AG04449 (cell line): ENCODE data around the gene NOP16.

ENCODE experiments used
- CTCF ChIA-PET: fragments of 350-600 bp; formaldehyde crosslinking; extraction: SDS; loops from one replicate; lab custom pipeline; 2021; ENCODE audit warnings: antibody characterized with exemption; lab: Yijun Ruan, JAX
- POLR2A ChIA-PET: fragments of 400-600, 350-600 bp; formaldehyde crosslinking; extraction: SDS; loops from one replicate; lab custom pipeline; 2020; ENCODE audit warnings: antibody characterized with exemption, inconsistent platforms; lab: Yijun Ruan, JAX
- DNase-seq: peaks from one replicate; pipeline ENCODE4 v3.0.0-alpha.2; 2010; ENCODE audit warnings: low read depth, low spot score
- H3K4me3 ChIP-seq: 2 replicates; pipeline ENCODE4 v1.5.1; 2011; ENCODE audit warnings: low read depth, mild to moderate bottlenecking, control low read depth, low read length
- CTCF ChIP-seq: IDR thresholded peaks from one replicate; pipeline ENCODE4 v1.5.1; 2011; ENCODE audit warnings: mild to moderate bottlenecking, moderate library complexity, low read length, control low read depth, inconsistent platforms; ENCODE audit not compliant: insufficient read depth; ENCODE audit errors: missing control alignments

NOP16 gene

DNA sequence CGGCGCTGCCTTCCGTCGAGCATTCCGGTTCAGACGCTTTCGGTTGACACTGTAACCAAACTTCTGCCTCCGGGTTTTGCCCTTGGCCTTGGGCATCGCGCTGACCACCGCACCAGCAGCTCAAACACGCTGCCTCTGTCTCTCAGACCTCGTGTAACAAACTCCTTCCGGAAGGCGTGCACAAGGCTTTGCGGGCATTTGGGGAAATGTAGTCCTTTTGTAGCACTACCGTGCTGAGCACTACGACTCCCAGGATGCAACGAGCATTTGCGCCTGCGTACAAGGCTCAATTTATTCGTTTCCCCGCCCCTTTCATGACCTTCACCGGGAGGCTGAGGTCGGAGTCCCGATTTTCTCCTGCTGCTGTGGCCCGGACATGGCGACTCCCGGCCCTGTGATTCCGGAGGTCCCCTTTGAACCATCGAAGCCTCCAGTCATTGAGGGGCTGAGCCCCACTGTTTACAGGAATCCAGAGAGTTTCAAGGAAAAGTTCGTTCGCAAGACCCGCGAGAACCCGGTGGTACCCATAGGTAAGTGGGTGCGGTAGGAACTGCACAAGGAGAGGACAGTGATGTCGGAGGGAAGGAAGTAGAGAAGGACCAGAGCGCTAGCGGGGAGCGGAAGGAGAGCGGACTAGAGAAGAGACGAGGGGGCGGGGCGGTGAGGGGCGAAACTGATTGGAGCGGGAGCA lies at the start of gene NOP16, which contains the start of gene HIGD2A:
NOP16 (minus strand) TSS at position 155 of the 691 bp plus-strand sequence; CDS start at position 96, 59 bp downstream.
HIGD2A (plus strand) TSS at position 308 of the 691 bp plus-strand sequence; CDS start at position 377, 69 bp downstream.
- TF ChIP-seq CTCF: no peak
- DNase-seq: peak; percentile 92
- H3K4me3 ChIP-seq: peak within 1 kb of the TSS; percentile 95
- ChIA-PET CTCF (interaction anchor here (1.1 to 2.2 kb wide), 2 partner anchors 20 to 28 kb away, joined by 4 to 7 read pairs; partner anchors contain the start of gene CLTB), POLR2A (interaction anchor here (0.6 to 1.0 kb wide), 4 partner anchors 12 to 149 kb away, joined by 3 to 4 read pairs (median 4); partner anchors contain the start of gene RNF44)

DNA sequence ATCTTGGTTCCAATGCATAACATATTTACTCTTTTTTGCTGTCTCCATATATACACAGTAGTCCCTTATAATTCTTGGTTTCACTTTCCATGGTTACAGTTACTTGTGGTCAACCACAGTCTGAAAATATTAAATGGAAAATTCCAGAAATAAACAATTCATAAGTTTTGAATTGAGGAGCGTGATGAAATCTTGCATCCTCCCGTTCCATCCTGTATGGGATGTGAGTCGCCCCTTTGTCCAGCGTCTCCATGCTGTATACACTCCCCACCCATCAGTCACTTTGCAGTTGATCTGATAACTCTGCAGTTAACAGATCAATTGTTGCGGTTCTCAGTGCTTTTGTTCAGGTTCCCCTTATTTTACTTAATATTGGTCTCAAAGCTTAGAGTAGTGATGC lies 48.3 kb upstream of the NOP16 start:
- ChIA-PET POLR2A (no interaction called here), CTCF (interaction anchor here (0.6 to 1.0 kb wide), 2 partner anchors 12 to 40 kb away, joined by 3 to 7 read pairs; partner anchors contain the start of gene FAF2)
- no peak for TF ChIP-seq CTCF
- peak overlapping the region; percentile 13; the same call in 1 of the 2 replicates for H3K4me3 ChIP-seq
- DNase-seq: no peak

DNA sequence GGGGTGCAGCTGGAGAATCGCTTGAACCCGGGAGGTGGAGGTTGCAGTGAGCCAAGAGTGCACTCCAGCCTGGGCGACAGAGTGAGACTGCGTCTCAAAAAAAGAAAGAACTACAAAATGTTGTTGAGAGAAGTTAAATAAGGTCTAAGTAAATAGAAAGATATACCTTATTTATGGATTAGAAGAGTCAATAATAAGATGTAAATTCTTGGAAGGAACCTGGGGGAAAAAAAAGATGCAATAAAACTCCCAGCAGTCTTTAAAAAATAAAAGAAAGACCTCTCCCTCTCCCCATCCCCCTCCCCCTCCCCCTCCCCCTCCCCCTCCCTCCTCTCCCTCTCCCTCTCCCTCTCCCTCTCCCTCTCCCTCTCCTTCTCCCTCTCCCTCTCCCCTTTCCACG lies 44.3 kb upstream of the NOP16 start:
- ChIA-PET CTCF (interaction anchor here (5.9 kb wide), 1 partner anchor 15 kb away, joined by 33 read pairs; the partner anchor contains the start of gene FAF2), POLR2A (no interaction called here)
- no peak overlapping the region for H3K4me3 ChIP-seq
- DNase-seq: no peak
- TF ChIP-seq CTCF: no peak

DNA sequence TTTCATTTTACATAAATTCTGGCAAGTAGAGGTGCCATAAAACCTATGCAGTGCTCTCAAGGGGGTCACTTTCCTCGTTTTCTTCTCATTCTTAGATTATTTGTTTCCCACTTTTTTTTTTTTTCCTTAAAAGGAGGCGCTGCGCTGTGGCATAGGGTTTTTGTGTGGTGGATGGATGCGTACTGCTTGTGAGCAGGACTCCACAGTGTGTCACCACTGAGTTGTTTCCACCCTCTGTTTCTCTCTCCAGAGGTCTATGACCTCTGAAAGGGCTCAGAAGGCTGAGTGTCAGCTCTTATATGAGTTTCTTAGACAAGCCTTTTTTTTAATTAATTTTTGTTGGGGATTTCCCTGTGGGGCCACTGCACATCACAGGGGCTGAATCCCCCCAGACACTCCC lies 41.6 kb upstream of the NOP16 start:
- CTCF ChIA-PET: interaction anchor here (1.4 to 5.9 kb wide), 3 partner anchors 11 to 18 kb away, joined by 3 to 33 read pairs (median 13); partner anchors contain the start of genes CLTB and FAF2
- H3K4me3 ChIP-seq: no peak overlapping the region
- no peak for TF ChIP-seq CTCF
- DNase-seq: no peak
- POLR2A ChIA-PET: no interaction called here

DNA sequence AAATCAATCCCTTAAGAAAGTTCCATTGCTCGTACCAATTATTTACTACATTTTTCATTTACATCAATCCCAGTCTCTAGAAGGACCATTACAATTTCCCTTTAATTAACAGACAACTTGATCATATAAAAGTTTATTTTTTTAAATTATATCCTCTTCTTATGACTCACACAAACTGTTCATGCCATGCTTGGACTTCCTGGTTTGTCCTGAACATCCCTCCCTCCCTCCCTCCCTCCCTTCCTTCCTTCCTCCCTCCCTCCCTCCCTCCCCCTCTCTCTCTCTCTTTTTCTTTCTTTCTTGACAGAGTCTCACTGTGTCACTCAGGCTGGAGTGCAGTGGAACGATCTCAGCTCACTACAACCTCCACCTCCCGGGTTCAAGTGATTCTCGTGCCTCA lies 39.6 kb upstream of the NOP16 start:
- POLR2A ChIA-PET: no interaction called here
- CTCF ChIA-PET: interaction anchor here (1.2 to 5.9 kb wide), 3 partner anchors 11 to 54 kb away, joined by 3 to 33 read pairs (median 13); partner anchors contain the start of genes CLTB and FAF2
- H3K4me3 ChIP-seq: no peak overlapping the region
- no peak for TF ChIP-seq CTCF
- no peak for DNase-seq

- ChIA-PET CTCF (interaction anchor here (1.7 to 1.8 kb wide), 2 partner anchors 10 to 21 kb away, joined by 8 to 10 read pairs; partner anchors contain the start of gene CLTB), POLR2A (interaction anchor here (0.6 kb wide), 1 partner anchor 35 kb away, joined by 3 read pairs; no protein-coding TSS in a partner anchor)
- H3K4me3 ChIP-seq: no peak overlapping the region
- no peak for TF ChIP-seq CTCF
- no peak for DNase-seq
Measured at GRCh38 chr5:176426876-176427275, 38.5 kb upstream of the NOP16 start.
